Right lobe of liver (tissue), 4 donors: ENCODE results near the gene NEURL4.

Source experiments
- POLR2A ChIP-seq: fragments of 450-650 bp; IDR thresholded peaks from one replicate; pipeline ENCODE4 v1.6.1; 2017; ENCODE audit warnings: antibody characterized with exemption, mild to moderate bottlenecking
- TF ChIP-seq, protein P1 (sequence below), 4 donors: fragments of 200-600 bp in 3 of 4; fragments of 450-650 bp in 1 of 4; IDR thresholded peaks; one replicate each; pipeline versions ENCODE4 v1.5.1 to v1.8.0; 2016 to 2022; ENCODE audit warnings: antibody characterized with exemption in 4 of 4, mild to moderate bottlenecking in 2 of 4
- donor health status: DM: no; HTN: no; CAD: no.
- donor health status: DM: no; HTN: no; CAD: no.
- donor health status: DM: no; HTN: yes; CAD: no.

- TF ChIP-seq, protein P1, sequence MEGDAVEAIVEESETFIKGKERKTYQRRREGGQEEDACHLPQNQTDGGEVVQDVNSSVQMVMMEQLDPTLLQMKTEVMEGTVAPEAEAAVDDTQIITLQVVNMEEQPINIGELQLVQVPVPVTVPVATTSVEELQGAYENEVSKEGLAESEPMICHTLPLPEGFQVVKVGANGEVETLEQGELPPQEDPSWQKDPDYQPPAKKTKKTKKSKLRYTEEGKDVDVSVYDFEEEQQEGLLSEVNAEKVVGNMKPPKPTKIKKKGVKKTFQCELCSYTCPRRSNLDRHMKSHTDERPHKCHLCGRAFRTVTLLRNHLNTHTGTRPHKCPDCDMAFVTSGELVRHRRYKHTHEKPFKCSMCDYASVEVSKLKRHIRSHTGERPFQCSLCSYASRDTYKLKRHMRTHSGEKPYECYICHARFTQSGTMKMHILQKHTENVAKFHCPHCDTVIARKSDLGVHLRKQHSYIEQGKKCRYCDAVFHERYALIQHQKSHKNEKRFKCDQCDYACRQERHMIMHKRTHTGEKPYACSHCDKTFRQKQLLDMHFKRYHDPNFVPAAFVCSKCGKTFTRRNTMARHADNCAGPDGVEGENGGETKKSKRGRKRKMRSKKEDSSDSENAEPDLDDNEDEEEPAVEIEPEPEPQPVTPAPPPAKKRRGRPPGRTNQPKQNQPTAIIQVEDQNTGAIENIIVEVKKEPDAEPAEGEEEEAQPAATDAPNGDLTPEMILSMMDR (IDR thresholded peaks at IDR 0.05) = no peak
- no peak for TF ChIP-seq POLR2A
These were observed 13.4 kb downstream of the NEURL4 start for GRCh38 chr17:7315570-7316235.
